Osteoblast (primary cell): ENCODE data around the gene UTF1. TPM values are rescaled to one million over a fixed set of nuclear protein-coding genes. Genes with fewer than 3 reads are reported as not detected.

Experiments used
- DNase-seq: peaks from one replicate; pipeline ENCODE4 v3.0.0; 2011; ENCODE audit warnings: low spot score, mixed read lengths; ENCODE audit not compliant: insufficient read length; ENCODE audit errors: missing footprints
- H2AFZ ChIP-seq: 2 replicates; pipeline ENCODE4 v1.6.0; 2011; ENCODE audit warnings: mild to moderate bottlenecking, low read length
- H3K27ac ChIP-seq: 2 replicates; pipeline ENCODE4 v1.5.1; 2011; ENCODE audit warnings: mild to moderate bottlenecking, low read depth, low read length, moderate library complexity
- H3K27me3 ChIP-seq: 2 replicates; pipeline ENCODE4 v1.6.0; 2012; ENCODE audit warnings: mild to moderate bottlenecking, control low read depth, inconsistent platforms, low read length, moderate library complexity; ENCODE audit not compliant: insufficient read depth
- H3K36me3 ChIP-seq: 2 replicates; pipeline ENCODE4 v1.5.1; 2011; ENCODE audit warnings: mild to moderate bottlenecking, low read length, control low read depth, moderate library complexity; ENCODE audit not compliant: insufficient read depth
- H3K4me1 ChIP-seq: 2 replicates; pipeline ENCODE4 v1.5.1; 2011; ENCODE audit warnings: mild to moderate bottlenecking, low read length, control low read depth, moderate library complexity; ENCODE audit not compliant: insufficient read depth
- H3K4me2 ChIP-seq: 2 replicates; pipeline ENCODE4 v1.6.0; 2011; ENCODE audit warnings: mild to moderate bottlenecking, low read length; ENCODE audit not compliant: insufficient read depth
- H3K4me3 ChIP-seq: fragments of 200-600 bp; sonication (generic); 3 replicates; pipeline ENCODE4 v1.5.1; 2012; ENCODE audit warnings: mild to moderate bottlenecking, low read length, inconsistent platforms; ENCODE audit not compliant: insufficient read depth
- H3K79me2 ChIP-seq: 2 replicates; pipeline ENCODE4 v1.6.0; 2012; ENCODE audit warnings: mild to moderate bottlenecking, low read length, control low read depth, inconsistent platforms; ENCODE audit not compliant: insufficient read depth
- H3K9me3 ChIP-seq: 2 replicates; pipeline ENCODE4 v1.5.1; 2011; ENCODE audit warnings: low read depth, low read length, control low read depth
- H4K20me1 ChIP-seq: 2 replicates; pipeline ENCODE4 v1.6.0; 2012; ENCODE audit warnings: mild to moderate bottlenecking, low read length, control low read depth; ENCODE audit not compliant: insufficient read depth
- CTCF ChIP-seq: IDR thresholded peaks from 2 replicates; pipeline ENCODE4 v1.5.1; 2011; ENCODE audit warnings: mild to moderate bottlenecking, low read depth, low read length, moderate library complexity; ENCODE audit errors: extremely low read depth
- total RNA-seq: library from RNA; depleted of rRNA; stranded (reverse); fragments of >200 nt; gene quantifications from 2 replicates; pipeline ENCODE4 v1.2.3, GENCODE V29; 2012

The UTF1 gene
- total RNA-seq, 1 donor = not detected

DNA sequence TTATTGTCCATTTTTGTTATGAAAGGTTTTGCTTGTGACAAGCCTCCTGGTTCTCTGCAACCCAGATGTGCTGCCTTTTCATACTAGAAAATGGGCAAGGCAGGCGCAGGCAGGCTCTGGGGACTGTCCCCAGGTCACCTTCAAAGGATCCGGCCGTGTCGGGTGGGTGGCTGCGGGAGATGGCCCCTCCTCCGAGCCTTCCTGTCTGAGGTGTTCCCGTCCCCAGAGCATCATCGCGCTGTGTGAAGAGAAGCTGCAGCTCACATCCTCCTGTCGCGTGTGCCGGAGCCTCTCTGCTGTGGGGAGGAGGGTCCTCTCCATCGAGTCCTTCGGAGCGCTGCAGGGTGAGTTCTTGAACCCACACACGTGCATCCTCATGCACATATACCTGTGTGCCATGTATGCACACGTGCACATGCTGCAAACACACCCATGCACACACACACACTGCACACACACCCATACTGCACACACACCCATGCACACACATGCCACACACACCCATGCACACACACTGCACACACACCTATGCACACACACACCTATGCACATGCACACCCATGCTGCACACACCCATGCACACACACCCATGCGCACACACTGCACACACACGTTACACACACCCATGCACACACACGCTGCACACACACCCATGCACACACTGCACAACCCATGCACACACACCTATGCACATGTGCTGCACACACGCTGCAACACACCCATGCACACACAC lies 46.2 kb upstream of the UTF1 start:
- TF ChIP-seq CTCF = no peak
- Histone ChIP-seq H3K4me1 (no peaks in the 10 kb centered on the region), H3K36me3 (no peaks in the 10 kb centered on the region), H2AFZ (no peak overlapping the region), H3K4me3 (no peak overlapping the region), H4K20me1 (no peaks in the 10 kb centered on the region), H3K79me2 (no peaks in the 10 kb centered on the region), H3K27ac (no peak overlapping the region), H3K27me3 (no peaks in the 10 kb centered on the region), H3K4me2 (no peak overlapping the region), H3K9me3 (no peaks in the 10 kb centered on the region)
- no peak for DNase-seq

DNA sequence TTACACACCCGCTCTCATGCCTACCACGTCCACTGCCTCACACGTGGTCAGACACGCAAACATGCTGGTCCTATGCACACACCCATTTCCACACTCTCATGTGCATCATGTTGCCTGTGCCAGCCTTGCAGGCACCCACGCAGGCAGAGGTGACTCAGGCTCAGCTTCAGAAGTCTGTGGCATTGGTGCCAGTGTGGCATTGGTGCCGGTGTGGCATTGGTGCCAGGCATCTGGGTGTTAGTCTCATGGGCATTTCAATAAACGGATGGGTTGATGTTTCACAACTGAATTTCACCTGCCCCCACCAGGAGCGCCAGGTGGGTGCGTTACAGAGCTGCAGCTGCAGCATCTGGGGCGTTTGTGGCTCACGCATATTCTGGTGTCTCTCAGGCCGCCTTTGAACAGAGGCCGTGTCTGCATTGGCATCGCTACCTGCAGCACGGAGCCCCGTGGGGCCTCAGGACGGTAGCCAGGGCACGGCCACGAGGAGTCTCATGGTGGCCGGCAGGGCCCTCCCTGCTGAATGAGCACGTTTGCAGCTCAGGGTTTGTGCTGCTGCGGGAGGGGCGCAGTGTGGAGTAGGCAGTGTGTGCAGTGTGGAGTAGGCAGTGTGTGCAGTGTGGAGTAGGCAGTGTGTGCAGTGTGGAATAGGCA lies 45.3 kb upstream of the UTF1 start:
- H4K20me1 ChIP-seq = no peaks in the 10 kb centered on the region
- TF ChIP-seq CTCF = no peak
- H3K9me3 ChIP-seq = no peaks in the 10 kb centered on the region
- DNase-seq = no peak
- no peak overlapping the region for H2AFZ ChIP-seq
- no peak overlapping the region for H3K27ac ChIP-seq
- no peaks in the 10 kb centered on the region for H3K27me3 ChIP-seq
- no peaks in the 10 kb centered on the region for H3K4me1 ChIP-seq
- no peaks in the 10 kb centered on the region for H3K36me3 ChIP-seq
- no peak overlapping the region for H3K4me2 ChIP-seq
- H3K79me2 ChIP-seq = no peaks in the 10 kb centered on the region
- H3K4me3 ChIP-seq = no peak overlapping the region

DNA sequence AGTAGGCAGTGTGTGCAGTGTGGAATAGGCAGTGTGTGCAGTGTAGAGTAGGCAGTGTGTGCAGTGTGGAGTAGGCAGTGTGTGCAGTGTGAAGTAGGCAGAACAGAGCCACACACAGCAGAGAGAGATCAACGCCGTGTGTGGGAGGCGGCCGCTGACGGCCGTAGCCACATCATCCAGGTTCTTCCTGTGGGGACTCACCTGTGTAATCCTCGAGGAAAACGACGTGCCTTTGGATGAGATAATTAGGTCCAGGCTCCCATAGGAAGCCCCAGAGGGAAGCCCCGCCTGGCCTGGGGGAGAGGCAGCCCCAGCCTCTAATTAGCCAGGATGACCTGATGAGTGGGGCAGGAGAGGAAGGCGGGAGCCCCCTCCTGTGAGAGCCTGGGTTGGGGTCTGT lies 44.6 kb upstream of the UTF1 start:
- H3K79me2 ChIP-seq = no peaks in the 10 kb centered on the region
- no peaks in the 10 kb centered on the region for H3K4me1 ChIP-seq
- H3K4me3 ChIP-seq = no peak overlapping the region
- H2AFZ ChIP-seq = no peak overlapping the region
- DNase-seq = no peak
- H4K20me1 ChIP-seq = no peaks in the 10 kb centered on the region
- H3K9me3 ChIP-seq = no peaks in the 10 kb centered on the region
- H3K36me3 ChIP-seq = no peaks in the 10 kb centered on the region
- no peaks in the 10 kb centered on the region for H3K27me3 ChIP-seq
- H3K4me2 ChIP-seq = no peak overlapping the region
- TF ChIP-seq CTCF = no peak
- no peak overlapping the region for H3K27ac ChIP-seq

- H2AFZ ChIP-seq = no peak overlapping the region
- H3K79me2 ChIP-seq = no peaks in the 10 kb centered on the region
- TF ChIP-seq CTCF = no peak
- no peaks in the 10 kb centered on the region for H4K20me1 ChIP-seq
- H3K27ac ChIP-seq = no peak overlapping the region
- no peaks in the 10 kb centered on the region for H3K9me3 ChIP-seq
- no peak for DNase-seq
- H3K4me2 ChIP-seq = no peak overlapping the region
- no peaks in the 10 kb centered on the region for H3K27me3 ChIP-seq
- no peak overlapping the region for H3K4me3 ChIP-seq
- H3K4me1 ChIP-seq = no peaks in the 10 kb centered on the region
- H3K36me3 ChIP-seq = no peaks in the 10 kb centered on the region
These were observed 44.1 kb upstream of the UTF1 start for GRCh38 chr10:133185916-133186315.
